NCI-H69 (cell line): Measurements from ENCODE around the gene COA3.

Source experiments
- DNase-seq: peaks from one replicate; lab custom pipeline; 2025; lab: John Stamatoyannopoulos, UW

Gene COA3

GRCh38 chr17:42817866-42818265, 19.4 kb upstream of the COA3 start:
- no peak for DNase-seq

- peak; percentile 21 for DNase-seq
These were observed 16.3 kb upstream of the COA3 start for GRCh38 chr17:42814633-42815399.

GRCh38 chr17:42809250-42809649, 10.7 kb upstream of the COA3 start:
- no peak for DNase-seq

GRCh38 chr17:42806249-42806648, 7.7 kb upstream of the COA3 start:
- DNase-seq: no peak

GRCh38 chr17:42804918-42805367, 6.4 kb upstream of the COA3 start:
- DNase-seq: peak; percentile 95

GRCh38 chr17:42803074-42803883, 4.8 kb upstream of the COA3 start:
- DNase-seq: peak; percentile 87

- no peak for DNase-seq
These were observed 507 bp downstream of the COA3 start for GRCh38 chr17:42798011-42798382.

GRCh38 chr17:42797067-42798007, 1.2 kb downstream of the COA3 start:
- peak; percentile 9 for DNase-seq

GRCh38 chr17:42796066-42796758, 2.3 kb downstream of the COA3 start:
- DNase-seq: no peak

GRCh38 chr17:42795465-42795864, 3.0 kb downstream of the COA3 start:
- no peak for DNase-seq

- DNase-seq: no peak
These were observed 3.4 kb downstream of the COA3 start for GRCh38 chr17:42795061-42795460.

- DNase-seq: no peak
These were observed 6.0 kb downstream of the COA3 start for GRCh38 chr17:42792545-42792944.

- DNase-seq: no peak
These were observed 6.6 kb downstream of the COA3 start for GRCh38 chr17:42791948-42792347.

- no peak for DNase-seq
These were observed 11.2 kb downstream of the COA3 start for GRCh38 chr17:42787266-42787665.

GRCh38 chr17:42784811-42785592, 13.5 kb downstream of the COA3 start:
- peak; percentile 61 for DNase-seq

- no peak for DNase-seq
These were observed 14.1 kb downstream of the COA3 start for GRCh38 chr17:42784409-42784808.

GRCh38 chr17:42783791-42784138, 14.7 kb downstream of the COA3 start:
- DNase-seq: no peak

GRCh38 chr17:42783062-42783790, 15.3 kb downstream of the COA3 start:
- DNase-seq: no peak

GRCh38 chr17:42782166-42783061, 16.1 kb downstream of the COA3 start:
- no peak for DNase-seq
